ENCODE measurements around the gene PROSER2. TPM values are rescaled to one million over a fixed set of nuclear protein-coding genes. Genes with fewer than 3 reads are reported as not detected.

Gene PROSER2
- total RNA-seq, 1 donor from 2014 or later = 0.27 TPM

DNA sequence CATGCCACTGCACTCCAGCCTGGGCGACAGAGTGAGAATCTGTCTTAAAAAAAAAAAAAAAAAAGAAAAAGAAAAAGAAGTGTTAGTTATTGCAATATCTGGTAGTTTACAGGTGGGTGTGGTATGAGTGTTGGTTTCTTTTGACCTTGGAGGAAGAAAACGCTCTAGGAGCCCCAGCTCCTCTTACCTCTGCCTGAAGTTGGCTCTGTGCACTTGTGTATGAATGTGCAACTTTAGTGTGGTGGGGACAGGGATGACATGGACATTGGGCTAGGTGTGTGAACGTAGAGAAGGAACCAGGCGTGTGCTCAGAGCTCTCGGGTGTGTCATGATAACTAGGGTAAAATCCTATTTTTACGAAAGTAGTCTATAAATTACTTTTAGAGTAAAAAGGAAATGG lies 11.9 kb downstream of the PROSER2 start:
- peaks cover 6% of the 10 kb centered on the region for H3K27me3 Mint-ChIP-seq
- no peaks in the 10 kb centered on the region for H3K9me3 Mint-ChIP-seq
- ChIA-PET POLR2A (interaction anchor here (0.6 kb wide), 1 partner anchor 10 kb away, joined by 4 read pairs; no protein-coding TSS in a partner anchor), CTCF (no interaction called here)
- intact Hi-C loops (cut with micrococcal nuclease) = no loop called here
- no peaks in the 10 kb centered on the region for H3K36me3 Mint-ChIP-seq (ENCODE audit: low read depth)
- DNase-seq (no peak), ATAC-seq (ENCODE audit: low read depth) (no peak)
- H3K4me3 Mint-ChIP-seq = no peak overlapping the region
- H3K27ac Mint-ChIP-seq = no peak overlapping the region
- TF ChIP-seq, protein P1, sequence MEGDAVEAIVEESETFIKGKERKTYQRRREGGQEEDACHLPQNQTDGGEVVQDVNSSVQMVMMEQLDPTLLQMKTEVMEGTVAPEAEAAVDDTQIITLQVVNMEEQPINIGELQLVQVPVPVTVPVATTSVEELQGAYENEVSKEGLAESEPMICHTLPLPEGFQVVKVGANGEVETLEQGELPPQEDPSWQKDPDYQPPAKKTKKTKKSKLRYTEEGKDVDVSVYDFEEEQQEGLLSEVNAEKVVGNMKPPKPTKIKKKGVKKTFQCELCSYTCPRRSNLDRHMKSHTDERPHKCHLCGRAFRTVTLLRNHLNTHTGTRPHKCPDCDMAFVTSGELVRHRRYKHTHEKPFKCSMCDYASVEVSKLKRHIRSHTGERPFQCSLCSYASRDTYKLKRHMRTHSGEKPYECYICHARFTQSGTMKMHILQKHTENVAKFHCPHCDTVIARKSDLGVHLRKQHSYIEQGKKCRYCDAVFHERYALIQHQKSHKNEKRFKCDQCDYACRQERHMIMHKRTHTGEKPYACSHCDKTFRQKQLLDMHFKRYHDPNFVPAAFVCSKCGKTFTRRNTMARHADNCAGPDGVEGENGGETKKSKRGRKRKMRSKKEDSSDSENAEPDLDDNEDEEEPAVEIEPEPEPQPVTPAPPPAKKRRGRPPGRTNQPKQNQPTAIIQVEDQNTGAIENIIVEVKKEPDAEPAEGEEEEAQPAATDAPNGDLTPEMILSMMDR (IDR thresholded peaks at IDR 0.05) = no peak
- peaks cover 6% of the 10 kb centered on the region for H3K4me1 Mint-ChIP-seq

DNA sequence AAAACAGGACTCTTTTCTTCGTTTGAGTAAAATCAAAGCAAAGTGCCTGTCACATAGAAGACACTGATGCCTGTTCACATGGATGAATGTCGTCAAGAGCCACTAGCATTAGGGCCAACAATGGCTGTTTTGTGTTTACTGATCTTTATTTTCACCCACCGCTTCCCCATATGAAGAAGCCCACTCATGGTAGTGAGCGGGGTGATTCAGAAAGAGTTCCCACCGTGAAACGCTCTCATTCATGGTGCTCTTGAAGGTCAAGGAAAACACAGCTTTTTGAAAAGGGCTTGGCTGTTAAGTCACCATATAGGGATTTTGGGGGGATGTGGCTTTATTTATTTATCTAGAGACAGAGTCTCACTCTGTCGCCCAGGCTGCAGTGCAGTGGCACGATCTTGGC lies 12.5 kb downstream of the PROSER2 start:
- Mint-ChIP-seq H3K9me3 (no peaks in the 10 kb centered on the region), H3K4me3 (no peak overlapping the region), H3K27me3 (peaks cover 3% of the 10 kb centered on the region), H3K36me3 (ENCODE audit: low read depth) (no peaks in the 10 kb centered on the region), H3K4me1 (peaks cover 6% of the 10 kb centered on the region), H3K27ac (no peak overlapping the region)
- ATAC-seq (ENCODE audit: low read depth) (no peak), DNase-seq (no peak)
- intact Hi-C loops (cut with micrococcal nuclease) = no loop called here
- ChIA-PET POLR2A (no interaction called here), CTCF (no interaction called here)
- TF ChIP-seq, protein P1 (IDR thresholded peaks at IDR 0.05) = no peak

DNA sequence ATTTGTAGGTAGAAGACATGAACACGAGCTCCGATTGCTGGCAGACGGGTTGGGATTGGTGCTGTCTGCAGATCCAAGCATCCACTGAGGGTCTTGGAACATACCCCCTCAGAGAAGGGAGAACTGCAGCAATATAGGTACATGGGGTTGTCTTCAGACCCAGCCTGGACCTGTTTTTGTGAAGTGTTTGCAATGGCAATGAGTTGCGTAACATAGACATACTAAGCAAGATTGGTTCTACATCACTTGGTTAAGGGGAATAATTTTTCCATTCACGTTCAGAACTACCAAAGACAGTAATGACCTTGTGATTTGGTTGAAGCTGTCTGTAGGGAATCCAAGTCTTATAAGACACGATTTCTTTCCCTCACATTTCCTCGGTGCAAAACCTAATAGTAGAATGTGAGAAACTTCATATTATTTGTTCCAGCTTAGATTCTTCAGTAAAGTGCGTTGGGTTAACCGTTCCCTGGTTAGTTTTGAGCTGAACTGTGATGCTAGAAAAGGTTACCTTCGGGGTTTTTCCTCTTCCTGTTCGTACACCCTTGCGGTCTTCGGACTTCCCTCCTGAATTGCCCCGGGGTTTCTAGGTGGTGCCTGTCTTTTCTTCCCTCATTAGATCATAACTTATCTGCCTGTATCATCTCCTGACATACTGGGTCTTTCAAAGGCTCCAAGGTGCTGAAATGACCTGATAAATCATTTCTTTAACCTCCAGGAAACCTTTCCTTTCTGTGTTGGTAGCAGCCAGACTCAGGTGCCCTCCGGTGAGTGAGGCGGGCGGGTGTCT lies 14.4 kb downstream of the PROSER2 start:
- CTCF ChIA-PET = no interaction called here
- peaks cover 6% of the 10 kb centered on the region for H3K4me1 Mint-ChIP-seq
- POLR2A ChIA-PET = no interaction called here
- no peak overlapping the region for H3K4me3 Mint-ChIP-seq
- H3K36me3 Mint-ChIP-seq (ENCODE audit: low read depth) = no peaks in the 10 kb centered on the region
- DNase-seq = no peak
- TF ChIP-seq, protein P1 (IDR thresholded peaks at IDR 0.05) = no peak
- H3K9me3 Mint-ChIP-seq = no peaks in the 10 kb centered on the region
- peaks cover 3% of the 10 kb centered on the region for H3K27me3 Mint-ChIP-seq
- H3K27ac Mint-ChIP-seq = no peak overlapping the region
- no peak for ATAC-seq (ENCODE audit: low read depth)
- intact Hi-C loops (cut with micrococcal nuclease) = no loop called here

DNA sequence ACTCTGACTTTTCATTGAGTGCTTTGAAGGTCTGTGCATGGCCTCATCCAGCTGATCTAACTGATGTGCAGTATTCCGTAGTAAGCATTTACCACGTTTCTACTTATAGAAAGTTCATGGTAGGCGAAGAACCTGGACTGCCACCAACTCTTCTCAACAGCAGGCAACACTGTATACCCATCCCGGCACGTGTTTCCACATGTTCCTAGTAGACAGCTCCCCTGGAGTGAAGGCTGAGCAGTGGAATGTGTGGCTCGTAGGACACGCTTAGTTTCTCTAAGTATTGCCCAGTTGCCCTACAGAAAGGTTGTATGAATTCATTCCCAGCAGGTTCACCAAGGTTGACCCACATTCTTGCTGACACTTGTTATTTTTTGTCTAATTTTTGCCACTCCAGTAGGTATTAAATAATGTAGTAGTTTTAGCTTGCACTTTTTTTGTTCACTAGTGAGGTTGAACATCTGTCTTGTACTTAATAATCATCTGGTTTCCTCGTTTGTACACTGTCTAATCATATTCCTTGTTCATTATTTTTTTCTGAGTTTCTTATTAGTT lies 15.2 kb downstream of the PROSER2 start:
- TF ChIP-seq, protein P1 (IDR thresholded peaks at IDR 0.05) = no peak
- H3K27ac Mint-ChIP-seq = no peak overlapping the region
- CTCF ChIA-PET = interaction anchor here (0.6 to 1.1 kb wide), 3 partner anchors 18 to 55 kb away, joined by 3 read pairs; no protein-coding TSS in a partner anchor
- ATAC-seq (ENCODE audit: low read depth) = no peak
- peaks cover 6% of the 10 kb centered on the region for H3K4me1 Mint-ChIP-seq
- intact Hi-C loops (cut with micrococcal nuclease) = no loop called here
- POLR2A ChIA-PET = no interaction called here
- H3K27me3 Mint-ChIP-seq = peaks cover 3% of the 10 kb centered on the region
- no peaks in the 10 kb centered on the region for H3K36me3 Mint-ChIP-seq (ENCODE audit: low read depth)
- no peaks in the 10 kb centered on the region for H3K9me3 Mint-ChIP-seq
- H3K4me3 Mint-ChIP-seq = no peak overlapping the region
- no peak for DNase-seq

DNA sequence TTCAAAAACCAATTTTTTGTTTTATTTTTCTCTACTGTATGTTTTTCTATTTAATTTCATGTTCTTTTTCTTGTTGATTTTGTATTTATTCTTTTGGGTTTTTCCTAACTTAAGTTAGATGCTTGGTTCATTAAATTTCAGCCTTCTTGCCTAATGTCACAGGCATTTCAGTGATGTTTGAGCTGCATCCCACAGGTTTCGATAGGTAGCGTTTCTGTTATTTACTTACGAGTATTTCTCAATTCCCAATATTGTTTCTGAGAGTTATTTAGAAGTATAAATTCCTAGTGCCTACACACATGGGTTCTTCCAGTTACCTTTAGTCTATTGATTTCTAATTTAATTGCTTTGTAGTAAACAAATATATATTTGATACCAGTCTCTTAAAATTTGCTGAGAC lies 18.2 kb downstream of the PROSER2 start:
- H3K27ac Mint-ChIP-seq = no peak overlapping the region
- peaks cover 3% of the 10 kb centered on the region for H3K27me3 Mint-ChIP-seq
- no peak overlapping the region for H3K4me3 Mint-ChIP-seq
- no peaks in the 10 kb centered on the region for H3K36me3 Mint-ChIP-seq (ENCODE audit: low read depth)
- ChIA-PET POLR2A (no interaction called here), CTCF (no interaction called here)
- DNase-seq (no peak), ATAC-seq (ENCODE audit: low read depth) (no peak)
- H3K4me1 Mint-ChIP-seq = peaks cover 6% of the 10 kb centered on the region
- H3K9me3 Mint-ChIP-seq = no peaks in the 10 kb centered on the region
- TF ChIP-seq, protein P1 (IDR thresholded peaks at IDR 0.05) = no peak
- intact Hi-C loops (cut with micrococcal nuclease) = no loop called here
